ENCODE measurements around the gene DOCK1. TPM values are rescaled to one million over a fixed set of nuclear protein-coding genes. Genes with fewer than 3 reads are reported as not detected.

The DOCK1 gene
- polyA plus RNA-seq, 1 of the 3 experiments (the other 2 are of a cell fraction) = 15.5 TPM

- peaks cover 12 to 36% of the 10 kb centered on the region in 2 experiments for H3K36me3 ChIP-seq (replicated peaks in 1 of 2; ENCODE audit: control insufficient read depth in 1 of 2, insufficient read depth in 2 of 2, low read length in 1 of 2)
- H3K9me2 ChIP-seq = no peaks in the 10 kb centered on the region
- H2AFZ ChIP-seq (ENCODE audit: low read depth) = no peak overlapping the region
- H3K27me3 ChIP-seq (ENCODE audit: insufficient read depth) = no peaks in the 10 kb centered on the region
- H3K4me1 ChIP-seq (ENCODE audit: control insufficient read depth in 1 of 2, insufficient read depth in 2 of 2, low read depth in 1 of 2, low read length in 1 of 2) = no peaks in the 10 kb centered on the region
- no peak overlapping the region for H3K4me2 ChIP-seq
- 94% methylated on average over 4 of the region's 4 CpGs for WGBS (ENCODE audit: low lambda C conversion rate)
- no peaks in the 10 kb centered on the region for H3K79me2 ChIP-seq (ENCODE audit: insufficient read depth)
- H3K9ac ChIP-seq = no peak overlapping the region
- H4K20me1 ChIP-seq (ENCODE audit: insufficient read depth) = no peaks in the 10 kb centered on the region
- DNase-seq = no peak
- H3F3A ChIP-seq (replicated peaks; ENCODE audit: insufficient read depth) = no peaks in the 10 kb centered on the region
- H3K4me3 ChIP-seq (ENCODE audit: low read depth in 2 of 2, low read length in 1 of 2) = no peak overlapping the region
- TF ChIP-seq MAX (IDR thresholded peaks at IDR 0.05; ENCODE audit: low read depth) (no peak), GATA2 (CRISPR knock-in tag; IDR thresholded peaks at IDR 0.05) (no peak), RXRA (IDR thresholded peaks at IDR 0.05; ENCODE audit: borderline replicate concordance, low read depth) (no peak), FOXM1 (IDR thresholded peaks at IDR 0.05; ENCODE audit: low read depth) (no peak), RCOR1 (IDR thresholded peaks at IDR 0.05; ENCODE audit: low read length) (no peak), YY1 (IDR thresholded peaks at IDR 0.05; ENCODE audit: low read depth) (no peak), EP300 (IDR thresholded peaks at IDR 0.05; ENCODE audit: borderline replicate concordance in 1 of 2, low read depth in 1 of 2, low read length in 1 of 2) (no peak), TEAD4 (IDR thresholded peaks at IDR 0.05; ENCODE audit: borderline replicate concordance, insufficient read depth) (no peak), REST (IDR thresholded peaks at IDR 0.05; ENCODE audit: low read depth, low read length) (no peak), IRF3 (IDR thresholded peaks at IDR 0.05; ENCODE audit: low read depth, low read length) (no peak)
- CTCF ChIA-PET = interaction anchor here (1.0 to 1.4 kb wide), 2 partner anchors 9 to 113 kb away, joined by 4 read pairs; no protein-coding TSS in a partner anchor
- no peaks in the 10 kb centered on the region for H3K9me3 ChIP-seq
- H3K27ac ChIP-seq (ENCODE audit: low read depth in 2 of 2, low read length in 1 of 2) = no peak overlapping the region
- POLR2A ChIA-PET = no interaction called here
Measured at GRCh38 chr10:127451628-127452027, 546.4 kb downstream of the DOCK1 start.

GRCh38 chr10:127452568-127452967, 547.3 kb downstream of the DOCK1 start:
- H3K27ac ChIP-seq (ENCODE audit: low read depth in 2 of 2, low read length in 1 of 2) = no peak overlapping the region
- no peak overlapping the region for H3K4me2 ChIP-seq
- no peak overlapping the region for H3K4me3 ChIP-seq (ENCODE audit: low read depth in 2 of 2, low read length in 1 of 2)
- H3K4me1 ChIP-seq (ENCODE audit: control insufficient read depth in 1 of 2, insufficient read depth in 2 of 2, low read depth in 1 of 2, low read length in 1 of 2) = no peaks in the 10 kb centered on the region
- H3K36me3 ChIP-seq (replicated peaks in 1 of 2; ENCODE audit: control insufficient read depth in 1 of 2, insufficient read depth in 2 of 2, low read length in 1 of 2) = peaks cover 12 to 28% of the 10 kb centered on the region in 2 experiments
- no peaks in the 10 kb centered on the region for H4K20me1 ChIP-seq (ENCODE audit: insufficient read depth)
- H2AFZ ChIP-seq (ENCODE audit: low read depth) = no peak overlapping the region
- 88% methylated on average over 3 of the region's 3 CpGs for WGBS (ENCODE audit: low lambda C conversion rate)
- no peaks in the 10 kb centered on the region for H3F3A ChIP-seq (replicated peaks; ENCODE audit: insufficient read depth)
- CTCF ChIA-PET = interaction anchor here (0.6 to 1.4 kb wide), 2 partner anchors 8 to 82 kb away, joined by 3 to 4 read pairs; no protein-coding TSS in a partner anchor
- H3K27me3 ChIP-seq (ENCODE audit: insufficient read depth) = no peaks in the 10 kb centered on the region
- H3K9me3 ChIP-seq = no peaks in the 10 kb centered on the region
- POLR2A ChIA-PET = no interaction called here
- no peaks in the 10 kb centered on the region for H3K9me2 ChIP-seq
- H3K9ac ChIP-seq = no peak overlapping the region
- no peaks in the 10 kb centered on the region for H3K79me2 ChIP-seq (ENCODE audit: insufficient read depth)
- no peak for DNase-seq
- TF ChIP-seq SIN3A (IDR thresholded peaks at IDR 0.05; ENCODE audit: borderline replicate concordance, low read depth, low read length) (no peak), CTCF (IDR thresholded peaks at IDR 0.05) (no peak), ZBTB33 (IDR thresholded peaks at IDR 0.05; ENCODE audit: borderline replicate concordance, low read depth) (no peak), GATA2 (CRISPR knock-in tag; IDR thresholded peaks at IDR 0.05) (no peak), FOSL2 (IDR thresholded peaks at IDR 0.05; ENCODE audit: borderline replicate concordance, low read depth) (no peak), RXRA (IDR thresholded peaks at IDR 0.05; ENCODE audit: borderline replicate concordance, low read depth) (no peak), USF2 (IDR thresholded peaks at IDR 0.05; ENCODE audit: borderline replicate concordance, low read depth, low read length) (no peak), JUND (IDR thresholded peaks at IDR 0.05) (no peak), NRF1 (IDR thresholded peaks at IDR 0.05; ENCODE audit: low read depth, low read length) (no peak), EP300 (IDR thresholded peaks at IDR 0.05; ENCODE audit: borderline replicate concordance in 1 of 2, low read depth in 1 of 2, low read length in 1 of 2) (no peak)

Measured in SK-N-SH (cell line).